SK-N-SH (cell line): ENCODE data around the gene RGS13. TPM values are rescaled to one million over a fixed set of nuclear protein-coding genes. Genes with fewer than 3 reads are reported as not detected.

ENCODE experiments used
- CTCF ChIA-PET: fragments of 300-600, 350-600 bp; formaldehyde crosslinking; extraction: SDS; loops from one replicate; lab custom pipeline; 2021; lab: Yijun Ruan, JAX
- POLR2A ChIA-PET: fragments of 350-600 bp; sonication (Branson Sonifier 250); formaldehyde crosslinking; extraction: SDS; loops from one replicate; lab custom pipeline; 2020; ENCODE audit warnings: antibody characterized with exemption, inconsistent platforms; lab: Yijun Ruan, JAX
- DNase-seq: peaks from one replicate; pipeline ENCODE4 v3.0.0; 2012
- H2AFZ ChIP-seq: fragments of 200-600 bp; sonication (generic); 2 replicates; pipeline ENCODE4 v1.8.1; 2016; ENCODE audit warnings: antibody characterized with exemption, mild to moderate bottlenecking, low read depth
- H3F3A ChIP-seq: fragments of 200-600 bp; sonication (generic); replicated peaks from 2 replicates; pipeline ENCODE3; 2016; ENCODE audit warnings: antibody characterized with exemption, mild to moderate bottlenecking; ENCODE audit not compliant: insufficient read depth
- H3K27ac ChIP-seq, 2 experiments: fragments of 200-500 bp in 1 of 2; fragments of 200-600 bp in 1 of 2; sonication (Bioruptor generic) in 1 of 2; sonication (generic), shearing (Covaris generic) in 1 of 2; 2 replicates each; pipeline versions ENCODE4 v1.5.1 to v1.6.1; 2014 to 2016; ENCODE audit warnings: low read depth in 2 of 2, inconsistent platforms in 1 of 2, low read length in 1 of 2, mild to moderate bottlenecking in 1 of 2, mixed read lengths in 1 of 2
- H3K27me3 ChIP-seq: fragments of 200-600 bp; sonication (generic), shearing (Covaris generic); 2 replicates; pipeline ENCODE4 v1.6.1; 2016; ENCODE audit warnings: mixed run types; ENCODE audit not compliant: insufficient read depth
- H3K36me3 ChIP-seq, 2 experiments: fragments of 200-500 bp in 1 of 2; fragments of 200-600 bp in 1 of 2; sonication (Bioruptor generic) in 1 of 2; sonication (generic) in 1 of 2; replicated peaks in 1 of 2; 2 replicates each; pipeline versions ENCODE3 to v1.5.1; 2014 to 2016; ENCODE audit warnings: low read length in 1 of 2, mild to moderate bottlenecking in 1 of 2; ENCODE audit not compliant: insufficient read depth in 2 of 2, control insufficient read depth in 1 of 2
- H3K4me1 ChIP-seq, 2 experiments: fragments of 200-500 bp in 1 of 2; fragments of 200-600 bp in 1 of 2; sonication (Bioruptor generic) in 1 of 2; sonication (generic), shearing (Covaris generic) in 1 of 2; 2 replicates each; pipeline versions ENCODE4 v1.5.1 to v1.6.1; 2014 to 2016; ENCODE audit warnings: low read depth in 1 of 2, low read length in 1 of 2, mixed run types in 1 of 2; ENCODE audit not compliant: insufficient read depth in 2 of 2, control insufficient read depth in 1 of 2
- H3K4me2 ChIP-seq: fragments of 200-600 bp; sonication (generic), shearing (Covaris generic); 2 replicates; pipeline ENCODE4 v1.6.1; 2017; ENCODE audit warnings: mixed run types
- H3K4me3 ChIP-seq, 2 experiments: fragments of 200-500 bp in 1 of 2; fragments of 200-600 bp in 1 of 2; sonication (Bioruptor generic) in 1 of 2; sonication (generic), shearing (Covaris generic) in 1 of 2; 2 replicates each; pipeline versions ENCODE4 v1.5.1 to v1.8.1; 2014 to 2016; ENCODE audit warnings: low read depth in 2 of 2, inconsistent platforms in 1 of 2, low read length in 1 of 2, mild to moderate bottlenecking in 1 of 2, mixed read lengths in 1 of 2, moderate library complexity in 1 of 2
- H3K79me2 ChIP-seq: fragments of 200-600 bp; sonication (generic); 2 replicates; pipeline ENCODE4 v1.8.1; 2017; ENCODE audit warnings: mild to moderate bottlenecking; ENCODE audit not compliant: insufficient read depth
- H3K9ac ChIP-seq: fragments of 200-600 bp; sonication (generic); 2 replicates; pipeline ENCODE4 v1.6.1; 2017; ENCODE audit warnings: mixed run types
- H3K9me2 ChIP-seq: fragments of 200-600 bp; sonication (generic); 2 replicates; pipeline ENCODE4 v1.6.1; 2017; ENCODE audit warnings: mixed run types
- H3K9me3 ChIP-seq: fragments of 200-600 bp; sonication (generic); 2 replicates; pipeline ENCODE4 v1.6.1; 2017; ENCODE audit warnings: mixed run types, mild to moderate bottlenecking, moderate library complexity
- H4K20me1 ChIP-seq: fragments of 200-600 bp; sonication (generic); 2 replicates; pipeline ENCODE4 v1.6.1; 2017; ENCODE audit warnings: mild to moderate bottlenecking, mixed run types; ENCODE audit not compliant: insufficient read depth
- EP300 ChIP-seq, 2 experiments: IDR thresholded peaks; 2 replicates each; pipeline versions ENCODE4 v1.4.0 to v1.6.1; 2012; ENCODE audit warnings: borderline replicate concordance in 1 of 2, low read depth in 1 of 2, low read length in 1 of 2
- EZH2phosphoT487 ChIP-seq: fragments of 200-600 bp; sonication (generic); IDR thresholded peaks from 2 replicates; pipeline ENCODE4 v1.6.1; 2017; ENCODE audit warnings: low read depth, mixed run types, mild to moderate bottlenecking, antibody characterized with exemption, moderate library complexity, borderline replicate concordance
- FOSL2 ChIP-seq: IDR thresholded peaks from 2 replicates; pipeline ENCODE4 v1.4.0; 2012; ENCODE audit warnings: low read depth, mild to moderate bottlenecking, moderate library complexity, borderline replicate concordance
- MEF2A ChIP-seq: IDR thresholded peaks from 2 replicates; pipeline ENCODE4 v1.4.0; 2012; ENCODE audit warnings: low read depth, borderline replicate concordance
- REST ChIP-seq: IDR thresholded peaks from 2 replicates; pipeline ENCODE4 v1.6.1; 2012; ENCODE audit warnings: mild to moderate bottlenecking, low read depth, low read length, moderate library complexity
- RXRA ChIP-seq: IDR thresholded peaks from 2 replicates; pipeline ENCODE4 v1.4.0; 2012; ENCODE audit warnings: low read depth, mild to moderate bottlenecking, borderline replicate concordance
- USF1 ChIP-seq: IDR thresholded peaks from 2 replicates; pipeline ENCODE4 v1.4.0; 2012; ENCODE audit warnings: low read depth, borderline replicate concordance
- YY1 ChIP-seq: IDR thresholded peaks from 2 replicates; pipeline ENCODE4 v1.4.0; 2012; ENCODE audit warnings: low read depth, mild to moderate bottlenecking
- ZBTB33 ChIP-seq: IDR thresholded peaks from 2 replicates; pipeline ENCODE4 v1.4.0; 2012; ENCODE audit warnings: low read depth, borderline replicate concordance
- WGBS: methylation state at CpG from one replicate; pipeline ENCODE4 v1.1.6; 2017; ENCODE audit warnings: low lambda C conversion rate; 5-methylcytosine and 5-hydroxymethylcytosine counted together
- polyA plus RNA-seq, 3 experiments: library from polyadenylated mRNA; depleted of rRNA; stranded (reverse); fragments of >200 nt; gene quantifications; 2 replicates each; pipeline ENCODE4 v1.2.3, GENCODE V29; 2012

The RGS13 gene
- polyA plus RNA-seq, 1 of the 3 experiments (the other 2 are of a cell fraction), result not detected

GRCh38 chr1:192639607-192640368 is 3.8 kb downstream of the RGS13 start:
- TF ChIP-seq ZBTB33, result no peak
- peak; percentile 34; the same call in 1 of the 2 replicates for TF ChIP-seq FOSL2
- no peak for TF ChIP-seq RXRA
- no peak for TF ChIP-seq USF1
- peak; percentile 53; the same call in 1 of the 2 replicates for TF ChIP-seq MEF2A
- no peak; a peak in 1 of 4 replicates for TF ChIP-seq EP300 (IDR thresholded peaks at IDR 0.05; ENCODE audit: borderline replicate concordance in 1 of 2, low read depth in 1 of 2, low read length in 1 of 2)
- no peak for TF ChIP-seq YY1
- TF ChIP-seq REST, result no peak
- TF ChIP-seq EZH2phosphoT487, result no peak
- TF ChIP-seq, all 33 proteins: peak for 2
- POLR2A ChIA-PET, result no interaction called here

More at GRCh38 chr1:192639607-192640368, 3.8 kb downstream of the RGS13 start:
- DNase-seq, result no peak
- CTCF ChIA-PET, result interaction anchor here (0.5 kb wide), 1 partner anchor 675 kb away, joined by 3 read pairs; no protein-coding TSS in a partner anchor
- H2AFZ ChIP-seq, result peak overlapping the region; percentile 47; the same call in 1 of the 2 replicates
- H3K9me2 ChIP-seq, result no peaks in the 10 kb centered on the region
- 44% methylated on average over 4 of the region's 4 CpGs for WGBS
- H3K27ac ChIP-seq, result peak overlapping the region; percentile 13 to 60; a peak in 3 of 4 replicates
- H3K36me3 ChIP-seq, result no peaks in the 10 kb centered on the region
- peaks cover 11% of the 10 kb centered on the region for H3F3A ChIP-seq
- H3K27me3 ChIP-seq, result no peaks in the 10 kb centered on the region
- no peaks in the 10 kb centered on the region for H3K9me3 ChIP-seq
- H3K79me2 ChIP-seq, result no peaks in the 10 kb centered on the region
- no peak overlapping the region for H3K4me3 ChIP-seq
- H3K9ac ChIP-seq, result no peak overlapping the region; the same call in 1 of the 2 replicates
- H3K4me1 ChIP-seq, result peaks cover 0 to 18% of the 10 kb centered on the region in 2 experiments; a peak in 2 of 4 replicates
- H3K4me2 ChIP-seq, result peak overlapping the region; percentile 53
- no peaks in the 10 kb centered on the region for H4K20me1 ChIP-seq
